Putamen (tissue), 1 donor: Measurements from ENCODE around the gene SLC22A16.

Source experiments
- DNase-seq: peaks from one replicate; pipeline ENCODE4 v3.0.0-alpha.2; 2016; ENCODE audit warnings: low spot score

SLC22A16 gene

DNA sequence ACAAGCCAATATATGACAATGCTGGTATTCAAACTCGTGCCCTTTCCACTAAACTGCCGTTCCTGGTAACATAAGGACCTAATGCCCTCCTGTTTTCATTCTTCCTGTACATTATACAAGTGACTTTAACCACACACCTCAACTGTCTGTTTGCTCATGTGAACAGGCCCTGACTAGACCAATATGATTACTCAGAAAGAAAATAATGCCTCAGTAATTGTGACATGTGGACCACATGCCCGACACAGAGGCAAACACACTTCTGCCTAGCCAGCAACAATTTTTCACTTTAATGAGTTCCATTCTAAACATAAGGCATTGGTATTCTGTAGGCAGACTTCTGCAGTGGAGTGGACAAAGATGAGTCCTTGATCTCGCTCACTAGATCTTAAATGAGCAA lies 30.0 kb downstream of the SLC22A16 start:
- no peak for DNase-seq

DNA sequence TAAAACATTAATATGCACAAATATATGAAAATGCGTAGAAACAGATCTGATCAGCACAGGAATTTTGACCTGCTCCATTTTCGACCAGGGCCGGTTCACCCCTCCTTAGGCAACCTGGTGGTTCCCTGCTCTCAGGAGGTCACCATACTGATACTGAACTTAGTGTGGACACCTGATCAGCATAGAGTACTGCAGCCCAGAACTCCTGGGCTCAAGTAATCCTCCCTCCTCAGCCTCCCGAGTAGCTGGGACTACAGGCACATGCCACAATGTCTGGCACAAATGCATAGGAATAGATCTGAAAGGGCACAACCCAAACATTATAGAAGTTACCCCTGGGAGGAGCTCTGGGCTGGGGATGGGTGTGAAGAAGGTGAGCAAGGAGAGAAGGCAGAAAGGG lies 36.4 kb downstream of the SLC22A16 start:
- no peak for DNase-seq

DNA sequence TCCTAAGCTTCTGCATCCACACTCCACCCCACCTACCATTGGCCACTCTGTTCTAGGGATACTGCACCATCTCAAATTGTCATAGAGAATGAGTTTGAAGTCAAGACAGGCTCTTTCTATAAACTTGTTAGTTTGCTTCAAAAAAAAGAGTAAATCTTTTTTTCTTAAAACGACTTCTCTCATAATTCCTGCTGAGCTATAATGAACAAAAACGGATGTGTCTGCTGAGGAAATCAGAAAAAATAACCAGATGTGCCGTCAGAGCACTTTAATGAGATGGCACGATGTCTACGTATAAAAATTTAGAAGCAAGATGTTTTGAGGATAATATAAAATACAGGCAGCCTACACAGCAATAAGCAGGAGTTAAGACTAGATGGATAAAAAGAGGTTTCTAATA lies 37.1 kb downstream of the SLC22A16 start:
- DNase-seq, result no peak

DNA sequence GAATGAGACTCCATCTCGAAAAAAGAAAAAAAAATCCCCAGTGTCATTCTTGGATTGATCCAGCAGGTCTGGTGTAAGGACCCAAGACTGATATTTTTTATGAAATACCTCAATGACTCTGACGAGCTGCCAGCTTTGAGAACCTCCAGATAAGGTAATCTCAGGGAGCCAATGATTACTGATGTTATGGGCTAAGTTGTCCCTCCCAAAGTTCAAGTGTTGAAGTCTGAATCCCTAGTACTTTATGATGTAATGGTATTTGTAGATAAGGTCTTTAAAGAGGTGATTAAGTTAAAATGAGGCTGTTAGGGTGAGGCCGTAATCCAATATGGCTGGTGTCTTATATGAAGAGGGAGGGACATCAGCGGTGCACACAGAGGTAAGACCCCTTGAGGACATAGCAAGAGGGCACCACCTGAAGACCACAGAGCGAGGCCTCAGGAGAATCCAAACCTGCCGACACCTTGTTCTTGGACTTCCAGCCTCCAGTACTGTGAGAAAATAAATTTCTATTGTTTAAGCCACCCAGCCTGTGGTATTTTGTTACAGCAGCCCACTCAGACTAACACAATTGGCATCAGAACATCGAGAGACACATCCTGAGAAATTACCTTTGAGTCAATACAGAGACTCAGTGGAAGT lies 41.3 kb downstream of the SLC22A16 start:
- DNase-seq, result no peak

DNA sequence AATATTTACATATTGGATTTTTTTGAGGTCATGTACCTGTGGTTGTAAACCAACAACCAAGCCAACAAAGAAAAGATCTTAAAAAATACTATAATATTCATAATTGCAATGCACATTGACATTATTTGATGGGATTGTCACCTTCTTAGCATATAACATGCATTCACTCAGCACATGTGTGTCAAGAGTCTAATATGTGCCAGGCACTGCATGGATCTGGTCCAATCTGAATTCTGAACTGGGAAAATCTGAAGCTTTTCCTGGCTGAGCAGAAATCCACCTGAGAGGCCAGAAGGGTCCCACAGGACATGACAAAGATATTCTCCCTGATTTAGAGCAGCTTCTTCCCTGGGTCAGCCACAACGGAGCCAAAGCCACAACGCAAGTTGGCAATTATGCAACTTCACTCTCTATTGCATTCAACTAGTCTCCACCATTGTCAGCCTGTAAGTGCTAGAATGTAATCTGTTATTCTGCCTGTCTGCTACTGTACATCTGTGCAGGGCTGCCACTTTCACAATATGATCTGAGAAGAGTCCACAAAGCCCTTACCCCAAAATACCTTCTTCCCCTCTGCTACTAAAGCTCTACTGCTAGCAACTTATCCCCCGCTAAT lies 44.0 kb downstream of the SLC22A16 start:
- no peak for DNase-seq

DNA sequence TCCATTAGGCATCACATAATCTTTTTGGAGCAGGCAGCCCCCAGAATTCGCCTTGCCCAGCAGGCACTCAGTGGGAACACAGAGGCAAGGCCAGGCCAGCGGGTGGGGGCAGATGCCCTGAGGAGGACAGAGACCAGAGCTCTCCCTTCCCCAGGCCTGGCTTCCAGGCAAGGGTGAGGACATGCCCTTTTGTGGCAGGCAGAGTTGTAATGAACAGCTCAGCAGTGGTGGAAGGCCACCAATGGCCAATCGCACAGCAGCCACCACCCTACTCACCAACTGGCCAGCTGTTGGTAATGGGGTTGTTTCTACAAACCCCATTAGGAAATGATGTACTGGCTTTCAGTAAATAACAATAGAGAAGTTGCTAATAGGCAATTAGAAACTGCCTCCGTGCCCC lies 45.7 kb downstream of the SLC22A16 start:
- no peak for DNase-seq

DNA sequence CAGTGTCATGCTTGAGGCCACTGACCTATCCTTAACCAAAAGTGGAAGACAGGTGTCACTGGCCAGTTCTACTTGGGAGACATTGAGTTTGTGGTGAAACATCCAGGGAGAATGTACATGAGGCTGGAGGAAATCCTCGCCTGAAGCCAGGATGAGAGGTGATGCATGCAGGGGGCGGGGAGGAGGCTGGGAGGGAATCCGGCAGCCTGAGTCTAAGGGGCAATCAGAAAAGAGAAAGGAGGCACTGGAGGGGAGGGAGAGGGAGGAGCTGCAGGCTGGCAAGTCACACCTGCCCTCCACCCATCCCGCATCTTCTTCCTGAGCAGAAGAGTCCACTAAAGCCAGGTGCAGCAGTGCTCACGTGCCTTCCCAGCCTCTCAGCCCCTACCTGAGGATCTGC lies 46.2 kb downstream of the SLC22A16 start:
- no peak for DNase-seq

DNA sequence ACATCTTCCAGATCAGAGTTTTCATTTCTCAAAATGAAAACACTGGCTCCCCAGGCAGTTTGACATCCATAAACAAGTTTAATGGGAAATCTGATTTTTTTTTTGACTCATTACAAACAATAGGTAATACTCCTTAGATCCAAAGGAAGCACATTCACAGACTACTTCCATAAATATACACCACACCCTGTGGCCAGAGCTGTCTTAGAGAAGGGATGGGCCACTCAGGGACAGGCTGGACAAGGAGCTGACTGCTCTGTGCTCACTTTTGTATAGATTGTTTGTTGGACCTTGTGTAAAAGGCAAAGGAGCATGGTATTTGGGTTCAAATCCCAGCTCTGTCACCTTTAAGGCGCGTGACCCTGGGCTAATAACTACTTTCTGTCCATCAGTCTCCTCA lies 48.3 kb downstream of the SLC22A16 start:
- DNase-seq, result no peak

DNA sequence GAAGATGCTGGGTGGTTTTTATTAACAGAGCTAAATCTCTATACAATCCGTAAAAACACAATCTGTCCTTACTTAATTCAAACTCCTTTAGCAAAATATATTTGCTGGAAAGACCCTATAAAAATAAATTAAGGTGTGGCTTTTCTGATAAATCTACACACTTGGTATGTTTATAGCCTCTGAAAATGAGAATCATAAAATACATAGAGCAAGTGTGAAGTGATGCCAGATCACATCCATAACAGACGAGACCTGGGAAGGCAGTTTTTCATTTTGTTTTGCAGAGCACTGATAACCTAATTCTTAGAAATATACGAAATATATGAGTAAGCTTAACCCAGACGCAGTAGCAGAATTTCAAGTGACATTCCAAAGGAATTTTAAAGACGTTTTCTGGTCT lies 50.6 kb downstream of the SLC22A16 start:
- no peak for DNase-seq

DNA sequence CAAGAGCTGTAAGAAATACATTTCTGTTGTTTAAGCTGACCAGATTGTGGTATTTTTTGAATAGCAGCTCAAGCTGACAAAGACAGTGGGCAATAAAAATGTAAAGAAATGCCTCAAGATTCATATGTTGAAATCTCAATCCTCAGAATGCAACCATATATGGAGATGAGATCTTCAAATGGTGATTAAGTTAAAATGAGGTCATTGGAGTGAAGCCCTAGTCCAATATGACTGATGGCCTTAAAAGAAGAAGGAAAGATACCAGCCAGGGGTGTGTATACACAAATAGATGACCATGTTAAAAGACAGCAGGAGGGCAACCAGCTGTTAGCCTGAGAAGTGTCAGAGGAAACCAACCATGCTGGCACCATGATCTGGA lies 54.0 kb downstream of the SLC22A16 start:
- no peak for DNase-seq

DNA sequence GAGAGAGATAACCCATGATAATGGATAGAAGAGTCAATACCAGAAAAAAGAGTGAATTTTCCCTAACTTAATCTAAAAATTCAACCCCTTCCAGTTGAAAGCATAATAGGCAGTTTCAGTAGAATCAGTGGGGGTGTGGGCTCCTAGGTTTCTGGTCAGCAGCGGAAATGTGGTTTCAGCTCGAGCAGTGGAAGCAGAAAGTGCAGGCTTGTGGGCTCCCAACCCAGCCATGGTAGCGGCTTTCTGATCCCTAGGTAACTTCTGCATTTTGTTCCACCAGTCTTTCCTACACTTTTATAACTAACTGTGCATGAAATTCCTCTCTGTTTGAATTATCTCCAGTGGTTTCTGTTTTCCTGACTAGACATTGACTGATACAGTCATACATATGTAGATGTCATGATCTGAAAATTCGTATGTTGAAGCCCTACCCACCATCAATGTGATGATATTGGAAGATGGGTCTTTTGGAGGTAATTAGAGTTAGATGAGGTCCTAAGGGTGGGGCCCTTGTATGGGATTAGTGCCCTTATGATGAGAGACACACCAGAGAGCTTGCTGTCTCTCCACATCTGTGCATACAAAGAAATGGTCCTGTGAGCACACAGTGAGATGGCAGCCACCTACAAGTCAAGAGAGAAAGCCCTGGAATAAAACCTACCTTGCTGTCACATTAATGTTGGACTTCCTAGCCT lies 54.5 kb downstream of the SLC22A16 start:
- no peak for DNase-seq

DNA sequence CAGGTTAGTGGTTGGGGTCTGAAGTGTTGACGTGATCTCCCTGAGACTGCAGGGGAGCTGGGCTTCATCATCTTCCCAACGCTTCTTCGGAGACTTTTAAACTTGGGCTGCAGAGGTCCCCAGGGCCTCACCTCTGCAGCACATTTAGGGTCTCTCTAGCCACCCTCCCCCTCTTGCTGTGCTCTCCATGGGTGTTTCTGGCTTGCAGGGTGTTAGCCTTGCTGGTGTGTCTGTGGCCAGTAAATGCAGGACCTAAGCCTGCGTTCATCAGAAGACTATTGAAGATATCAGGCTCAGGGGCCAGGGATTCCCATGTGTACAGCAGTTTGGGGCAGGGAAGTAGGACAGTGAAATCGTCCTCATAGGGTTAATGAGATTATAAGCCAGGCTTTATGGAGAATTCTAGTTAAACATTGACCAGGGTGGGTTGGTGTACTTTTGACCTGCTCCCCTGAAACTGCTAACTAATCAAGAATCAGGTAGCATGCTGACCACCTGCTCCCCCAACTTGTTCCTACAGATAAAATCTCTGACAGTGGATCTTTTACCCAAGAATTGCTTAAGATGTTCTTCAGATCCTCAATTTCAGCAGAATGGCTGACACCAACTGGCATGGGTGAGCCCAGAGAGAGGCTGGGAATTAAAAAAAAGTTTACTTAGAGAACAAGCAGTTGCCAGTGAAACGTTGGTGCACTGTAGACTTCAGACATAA lies 57.2 kb downstream of the SLC22A16 start:
- DNase-seq, result no peak

DNA sequence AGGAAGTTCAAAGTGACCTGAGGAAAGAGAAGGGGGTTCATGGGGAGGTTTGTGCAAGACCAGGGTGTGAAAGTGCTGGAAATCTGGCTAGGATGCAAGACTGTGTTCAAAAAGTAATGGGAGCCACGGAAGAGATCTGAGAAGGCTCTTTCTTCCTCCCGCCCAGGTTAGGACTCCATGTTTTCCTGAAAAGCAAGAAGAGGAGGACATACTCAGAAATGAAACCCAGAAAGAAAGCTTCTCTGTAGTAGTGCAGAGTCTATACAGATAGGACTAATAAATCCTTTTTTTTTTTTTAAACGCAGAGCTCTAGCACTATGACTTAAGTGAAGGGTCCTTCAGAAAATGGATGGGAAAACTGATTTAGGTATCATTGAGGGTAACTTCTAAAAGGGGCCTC lies 57.8 kb downstream of the SLC22A16 start:
- no peak for DNase-seq

DNA sequence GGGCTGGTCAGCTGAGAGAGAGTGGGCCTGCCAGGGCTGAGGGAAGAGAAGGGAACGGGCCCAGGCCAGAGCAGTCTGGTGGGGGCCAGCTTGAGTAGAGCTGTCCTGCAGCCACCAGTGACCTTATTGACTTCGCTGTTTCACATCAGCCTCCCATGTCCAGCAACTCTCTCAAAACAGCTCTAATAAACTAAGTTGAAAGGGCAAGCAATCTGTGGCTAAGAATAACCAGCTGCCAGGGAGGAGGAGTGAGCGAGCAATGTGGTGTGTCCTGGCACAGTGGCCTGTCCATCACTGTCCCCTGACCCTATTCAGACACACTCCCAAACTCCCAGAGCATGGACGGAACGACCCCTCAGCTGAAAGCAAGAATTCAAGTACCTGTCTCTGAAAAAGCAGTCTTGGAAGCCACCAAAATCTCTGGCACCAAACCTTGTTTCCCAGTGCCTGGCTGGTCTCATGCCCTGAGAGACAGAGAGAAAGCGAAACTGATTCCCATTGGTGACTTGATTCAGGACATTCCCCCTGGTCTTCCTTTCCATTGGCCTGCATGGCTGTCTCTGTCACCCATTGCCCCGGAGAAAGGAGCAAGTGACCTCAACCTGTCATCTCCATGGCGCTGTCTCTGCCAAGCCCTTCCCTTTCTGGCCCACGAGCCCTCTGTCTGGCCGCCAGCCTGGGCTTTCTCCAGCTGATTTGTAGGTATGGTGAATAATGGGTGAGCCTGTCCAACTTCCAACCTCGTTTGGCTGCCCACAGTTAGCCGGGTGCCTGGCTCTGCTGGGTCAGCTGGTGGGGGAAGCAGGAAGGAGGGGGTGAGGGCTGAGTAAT lies 61.1 kb downstream of the SLC22A16 start, which contains the start of gene DDO:
TSS of gene DDO (minus strand) at position 490 of the 831 bp plus-strand sequence. CDS start 2,113 bp downstream, outside the sequence.
- peak; percentile 90 for DNase-seq

DNA sequence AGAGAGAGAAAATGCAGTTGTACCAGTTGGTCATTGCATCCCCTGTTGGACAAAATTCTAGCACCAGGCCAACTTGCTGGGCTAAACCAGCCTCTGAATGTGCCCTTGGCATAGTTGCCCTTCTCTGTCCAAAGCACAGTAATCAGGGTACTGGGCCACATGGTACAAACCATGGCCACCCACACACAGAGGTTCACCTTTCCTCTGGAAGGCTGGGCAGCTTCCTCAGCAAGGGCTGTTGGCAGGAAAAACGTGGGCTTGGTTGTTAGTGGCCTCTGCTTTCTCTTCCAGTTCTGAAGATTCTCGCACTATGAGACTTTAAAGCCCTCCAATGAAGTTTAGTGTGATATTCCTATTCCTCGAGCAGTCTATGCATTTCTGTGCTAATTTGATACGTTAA lies 61.7 kb downstream of the SLC22A16 start:
- DNase-seq, result no peak

DNA sequence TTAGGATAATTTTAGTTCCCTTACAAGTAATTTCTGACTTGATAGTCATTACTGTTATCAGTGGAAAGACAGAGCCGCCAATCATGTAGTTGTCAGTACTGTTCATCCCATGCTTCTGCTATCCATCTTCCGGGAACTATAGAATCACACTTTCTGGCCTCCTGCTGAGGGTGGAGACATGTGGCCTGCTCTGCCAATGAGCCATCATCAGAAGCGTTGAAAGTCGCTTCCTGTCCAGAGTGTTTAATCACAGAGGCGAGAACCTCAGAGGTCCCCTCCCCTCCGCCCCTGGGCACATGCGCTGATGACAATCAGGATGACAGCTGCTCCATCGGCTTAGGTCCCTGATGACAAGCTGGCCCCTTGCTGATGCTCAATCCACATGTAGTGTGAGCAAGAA lies 64.1 kb downstream of the SLC22A16 start:
- DNase-seq, result no peak

DNA sequence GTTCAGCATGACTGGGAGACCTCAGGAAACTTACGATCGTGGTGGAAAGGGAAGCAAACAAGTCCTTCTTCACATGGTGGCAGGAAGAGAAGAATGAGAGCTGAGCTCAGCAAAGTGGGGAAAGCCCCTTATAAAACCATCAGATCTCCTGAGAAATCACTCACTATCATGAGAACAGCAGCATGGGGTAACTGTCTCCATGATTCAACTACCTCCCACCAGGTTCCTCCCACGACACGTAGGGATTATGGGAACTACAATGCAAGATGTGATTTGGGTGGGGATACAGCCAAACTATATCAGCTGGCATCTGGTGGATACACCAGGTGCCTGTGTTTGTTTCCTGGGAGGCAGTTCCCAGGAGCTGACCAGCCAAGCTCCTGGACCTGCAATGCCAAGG lies 65.9 kb downstream of the SLC22A16 start:
- peak; percentile 59 for DNase-seq

DNA sequence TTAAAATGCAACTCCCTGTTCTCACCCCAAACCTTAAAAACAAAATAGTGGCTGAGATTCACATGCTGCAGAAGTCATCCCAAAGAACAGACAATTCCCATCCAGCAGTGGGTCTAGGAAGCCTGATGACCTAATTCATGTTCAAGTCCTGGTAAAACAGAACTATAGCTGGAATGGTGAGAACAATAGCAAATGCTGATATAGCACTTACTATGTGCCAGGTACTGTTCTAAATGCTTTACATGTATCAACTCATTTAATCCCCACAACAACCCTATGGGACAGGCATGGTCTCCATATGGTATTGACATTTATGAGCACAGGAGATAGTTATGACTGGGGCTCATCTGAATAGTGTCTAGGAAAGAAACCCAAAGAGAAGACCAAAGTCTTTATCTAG lies 66.6 kb downstream of the SLC22A16 start:
- DNase-seq, result no peak

DNA sequence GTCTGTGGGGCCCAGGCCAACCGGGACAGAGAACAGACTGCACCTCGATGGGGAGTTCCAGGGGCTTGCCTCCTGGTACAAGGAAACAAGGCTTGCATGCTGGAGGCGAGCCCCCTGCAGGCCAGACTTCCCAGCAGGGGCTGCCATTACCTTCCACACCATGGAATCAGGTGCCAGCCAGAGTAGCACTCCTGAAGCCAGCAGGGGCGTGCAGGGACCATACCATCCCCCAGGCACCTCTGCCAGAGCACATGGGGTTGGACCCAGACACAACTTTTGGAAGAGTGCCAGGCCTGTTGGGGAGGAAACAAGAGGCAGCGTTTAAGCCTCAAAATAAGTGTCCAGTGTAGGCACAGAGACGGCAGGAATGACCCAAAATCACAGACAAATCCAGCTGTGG lies 67.5 kb downstream of the SLC22A16 start:
- DNase-seq, result no peak

DNA sequence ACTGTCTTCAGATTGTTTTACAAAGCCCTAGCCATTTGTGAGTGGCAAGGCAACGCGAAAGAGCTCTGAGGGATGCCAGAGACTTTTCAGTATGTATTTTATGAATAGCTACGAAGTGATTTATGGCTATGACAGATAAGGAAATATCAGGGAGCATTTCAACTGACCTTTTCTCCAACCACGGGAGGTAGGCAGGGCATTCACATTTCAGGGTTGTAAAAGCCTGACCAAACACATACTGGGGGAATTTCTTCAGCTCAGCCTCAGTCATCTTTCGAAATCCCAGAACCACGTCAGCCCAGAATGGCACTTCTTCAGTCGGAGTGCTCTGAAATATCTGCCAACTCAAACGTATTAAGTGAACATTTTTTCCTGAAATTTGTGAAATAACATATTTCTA lies 71.8 kb downstream of the SLC22A16 start:
- DNase-seq, result no peak

DNA sequence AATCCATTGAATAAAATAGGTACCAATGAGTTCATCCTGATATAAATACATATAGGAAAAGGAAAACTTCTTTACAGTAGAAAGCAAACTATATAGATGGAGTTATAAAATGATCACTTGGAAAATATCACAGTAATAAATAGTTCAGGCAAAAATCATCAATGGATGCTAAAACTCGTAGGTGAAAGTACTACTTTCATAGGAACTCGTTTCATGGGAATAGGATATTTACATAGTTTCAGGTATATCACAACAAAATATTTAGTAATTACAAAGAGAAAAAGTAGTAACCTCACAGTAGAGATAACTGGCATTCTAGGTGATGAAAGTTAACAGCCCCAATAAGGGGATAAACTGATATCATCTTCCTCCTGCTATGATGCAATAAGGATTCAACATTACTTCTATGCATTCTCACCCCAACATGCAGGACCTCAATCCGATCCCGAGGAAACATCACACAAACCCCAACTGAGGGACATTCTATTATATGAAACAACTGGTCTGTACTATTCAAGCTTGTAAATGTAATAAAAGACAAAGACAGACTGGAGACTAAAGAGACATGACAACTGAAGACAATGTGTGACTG lies 74.7 kb downstream of the SLC22A16 start:
- DNase-seq, result no peak

DNA sequence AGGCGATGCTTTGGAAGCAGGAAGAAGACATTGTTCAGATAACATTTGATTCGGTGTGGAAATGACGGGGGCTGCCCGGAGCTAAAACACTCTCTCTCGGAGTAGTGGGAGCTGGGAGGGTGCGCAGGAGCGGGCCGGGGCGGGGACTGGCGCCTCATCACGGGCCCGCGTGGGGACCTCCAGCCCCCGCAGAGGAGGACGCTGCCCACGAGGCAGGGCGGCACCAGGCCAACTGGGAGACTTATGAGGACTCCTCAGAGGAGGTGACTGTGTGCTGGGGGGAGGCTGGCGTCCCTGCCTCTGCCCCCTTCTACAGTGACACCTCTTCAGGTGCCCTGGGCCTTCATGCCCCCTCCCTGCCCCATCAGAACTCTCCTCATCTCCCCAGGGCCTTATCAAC lies 76.2 kb downstream of the SLC22A16 start:
- DNase-seq, result no peak
